ENCODE measurements around the gene FCHSD2.
"Not testable (repeated sequence)": the region's sequence is repeated elsewhere in the genome, so short reads cannot be mapped to it uniquely, and the experiment has no call there.

The FCHSD2 gene

DNA sequence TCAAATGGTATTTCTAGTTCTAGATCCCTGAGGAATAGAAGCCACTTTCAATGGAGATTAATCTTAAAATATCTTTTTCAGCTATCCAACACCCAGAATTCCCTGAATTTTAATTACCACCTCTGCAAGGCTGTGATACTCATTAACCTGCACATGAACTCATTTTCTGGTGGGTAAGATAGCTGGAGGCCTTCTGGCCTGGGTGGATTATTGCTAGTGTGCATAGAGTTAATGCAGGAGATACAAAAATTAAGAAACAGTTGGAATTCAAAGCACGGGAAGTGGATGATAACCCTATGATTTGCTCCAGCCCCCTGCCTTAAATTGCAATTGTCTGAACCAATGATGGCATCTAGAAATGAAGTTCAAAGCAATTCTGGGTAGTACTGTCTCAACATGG, 212.9 kb downstream of the FCHSD2 start:
- DNase-seq (ENCODE audit: low read depth, low spot score) = no peak

DNA sequence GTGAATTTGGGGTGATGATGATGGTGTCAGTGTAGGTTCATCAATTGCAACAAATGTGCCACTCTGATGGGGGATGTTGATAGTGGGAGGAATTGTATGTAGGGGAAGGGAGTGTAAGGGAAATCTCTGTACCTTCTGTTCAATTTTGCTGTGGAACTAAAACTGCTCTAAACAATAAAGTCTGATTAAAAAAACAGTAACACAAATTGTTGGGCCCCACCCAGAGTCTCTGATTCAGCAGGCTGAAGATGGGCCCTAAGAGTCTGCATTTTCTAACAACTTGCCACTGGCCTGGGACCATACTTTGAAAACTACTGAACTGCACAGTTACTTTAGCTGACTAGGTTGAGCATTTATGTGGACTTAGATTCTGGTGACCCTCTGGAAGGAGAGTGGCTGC, 214.7 kb downstream of the FCHSD2 start:
- DNase-seq (ENCODE audit: low read depth, low spot score) = no peak

DNA sequence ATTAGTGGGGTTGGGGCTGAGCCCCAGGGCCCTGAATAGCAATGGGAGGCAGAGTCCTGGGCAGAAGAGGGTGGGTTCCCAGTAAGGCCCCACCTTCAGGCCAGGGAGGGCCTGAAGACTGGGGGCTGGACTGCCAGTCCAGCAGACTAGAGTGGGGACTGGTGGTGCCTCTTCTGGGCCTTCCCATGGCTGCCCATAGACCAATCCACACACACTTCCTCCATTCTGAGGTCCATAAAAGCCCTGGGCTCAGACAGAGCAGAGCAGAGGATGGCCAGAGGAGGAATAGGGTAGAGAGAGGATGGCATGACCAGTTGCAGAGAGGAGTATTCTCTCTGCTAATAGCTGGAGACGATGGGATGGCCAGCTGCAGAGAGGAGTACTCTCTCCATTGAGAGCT, 216.0 kb downstream of the FCHSD2 start:
- DNase-seq (ENCODE audit: low read depth, low spot score) = no peak

DNA sequence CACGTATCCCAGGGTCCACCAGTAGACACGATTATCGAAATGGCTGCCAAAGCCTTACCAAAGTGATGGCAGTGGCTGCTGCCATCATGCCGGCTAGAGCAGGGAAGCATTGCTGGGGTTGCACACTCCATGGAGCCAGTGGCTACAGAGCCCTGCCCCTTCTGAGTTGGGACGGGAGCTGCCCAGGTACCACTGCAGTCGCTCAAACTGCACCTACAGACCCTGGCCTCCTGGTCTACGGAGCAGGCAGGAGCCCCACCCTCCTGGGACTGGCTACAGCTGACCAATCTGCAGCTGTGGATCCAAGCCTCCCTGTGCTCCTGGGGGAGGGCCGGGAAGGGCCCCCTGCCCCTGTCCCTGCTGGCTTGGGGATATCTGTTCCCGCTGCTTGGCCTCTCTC, 216.5 kb downstream of the FCHSD2 start:
- no peak for DNase-seq (ENCODE audit: low read depth, low spot score)

DNA sequence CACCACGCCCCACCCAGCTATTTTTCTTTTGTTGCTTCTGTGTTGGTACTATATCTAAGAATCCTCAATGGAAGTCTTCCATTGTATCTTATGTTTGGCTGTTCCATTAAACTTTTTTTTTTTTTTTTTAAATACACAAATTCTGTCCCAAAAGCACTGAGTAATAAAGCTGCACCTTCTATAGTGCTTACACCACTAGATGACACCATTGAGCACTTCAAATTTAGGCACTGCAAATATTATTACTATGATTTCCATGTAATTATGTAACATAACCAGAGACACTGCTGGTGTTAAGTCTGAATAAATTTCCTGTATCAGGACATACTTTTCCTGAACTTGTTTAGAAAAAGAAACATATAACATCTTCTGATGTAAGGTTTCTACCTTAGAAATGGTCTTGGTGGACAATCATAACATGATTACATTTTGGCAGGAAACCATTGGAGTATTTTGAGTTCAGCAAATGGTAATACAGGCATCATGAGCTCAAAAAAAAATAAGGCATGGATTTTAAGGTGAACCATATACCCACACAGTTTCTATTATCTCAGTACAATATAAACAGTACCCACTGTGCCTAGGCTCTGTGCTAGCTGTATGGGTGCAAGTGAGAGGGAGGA, 217.4 kb downstream of the FCHSD2 start:
- DNase-seq (ENCODE audit: low read depth, low spot score) = no peak

DNA sequence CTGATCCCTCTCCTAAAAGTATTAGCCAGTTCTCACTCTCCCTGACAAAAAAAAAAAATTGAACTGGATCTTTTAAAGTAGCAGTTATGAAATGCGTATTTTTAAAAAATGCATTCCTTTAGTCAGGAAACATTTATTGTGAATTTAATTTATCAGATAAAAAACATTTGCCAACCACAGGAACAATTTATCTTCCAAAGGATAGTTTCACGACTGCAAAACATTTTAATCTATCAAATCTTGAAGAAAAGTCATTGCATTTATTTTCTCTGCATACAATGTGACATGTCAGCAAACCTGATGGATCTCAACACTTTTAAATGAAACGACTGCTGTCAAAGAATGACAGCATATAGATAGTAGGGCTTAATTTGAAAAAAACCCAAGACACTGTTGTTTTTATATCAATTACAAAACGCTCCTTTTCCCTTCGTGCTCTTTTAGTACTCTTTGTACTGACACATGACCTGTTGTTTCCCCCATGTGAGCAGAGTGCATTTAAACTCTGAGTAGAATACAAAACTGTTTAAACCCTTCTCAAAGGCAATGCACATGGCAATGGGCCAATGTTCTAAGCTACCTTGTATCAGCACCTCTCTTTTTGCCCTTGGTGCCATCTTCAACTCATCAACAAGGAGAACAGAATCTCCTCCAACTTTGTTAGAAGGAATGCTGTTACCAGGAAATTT, 220.9 kb downstream of the FCHSD2 start:
- no peak for DNase-seq (ENCODE audit: low read depth, low spot score)

DNA sequence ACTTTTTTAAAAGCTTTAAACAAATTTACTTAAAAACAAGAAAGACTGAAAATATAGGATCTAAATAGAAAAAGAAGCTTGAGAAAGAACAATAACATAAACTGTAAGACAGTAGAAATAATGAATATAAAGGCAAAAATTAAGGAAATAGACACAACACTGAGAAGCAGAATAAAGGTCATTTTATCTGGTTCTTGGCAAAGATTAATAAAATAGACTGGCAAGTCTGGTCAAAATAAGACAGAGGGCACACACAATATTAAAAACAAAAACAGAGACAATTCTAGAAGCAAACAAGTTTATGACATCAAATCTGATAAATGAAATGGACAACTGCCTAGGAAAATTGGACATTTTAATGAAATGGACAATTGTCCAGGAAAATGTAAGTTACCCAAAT, 222.1 kb downstream of the FCHSD2 start:
- no peak for DNase-seq (ENCODE audit: low read depth, low spot score)

DNA sequence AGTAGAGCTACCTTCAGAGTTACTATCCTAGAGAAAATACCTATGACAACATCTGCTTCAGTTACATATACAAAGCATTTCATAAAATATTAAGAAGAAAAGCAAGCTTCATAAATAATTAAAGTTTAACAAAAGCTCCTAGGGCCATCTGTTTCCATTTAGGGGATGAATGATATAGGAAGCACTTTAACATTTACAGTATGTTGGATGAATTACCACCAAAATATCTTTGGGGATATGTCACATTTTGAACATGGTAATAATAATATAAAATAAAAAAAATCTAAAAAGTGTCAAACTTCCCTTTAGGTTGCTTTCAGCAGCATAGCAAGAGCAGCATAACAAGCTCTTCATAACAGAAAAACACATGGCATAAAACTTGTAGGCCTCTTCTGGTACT, 223.3 kb downstream of the FCHSD2 start:
- DNase-seq (ENCODE audit: low read depth, low spot score) = no peak

DNA sequence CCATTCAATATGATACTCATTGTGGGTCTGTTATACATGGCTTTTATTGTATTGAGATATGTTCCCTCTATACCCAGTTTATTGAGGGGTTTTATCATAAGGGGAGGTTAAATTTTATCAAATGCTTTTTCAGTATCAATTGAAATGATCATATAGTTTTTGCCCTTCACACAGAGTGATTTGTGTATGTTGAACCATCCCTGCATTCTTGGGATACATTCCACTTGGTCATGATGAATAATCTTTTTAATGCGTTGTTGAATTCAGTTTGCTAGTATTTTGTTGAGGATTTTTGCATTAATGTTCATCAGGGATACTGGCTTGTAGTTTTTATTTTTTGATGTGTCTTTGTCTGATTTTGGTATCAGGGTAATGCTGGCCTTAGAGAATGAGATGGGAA, 229.9 kb downstream of the FCHSD2 start:
- DNase-seq (ENCODE audit: low read depth, low spot score) = no peak

DNA sequence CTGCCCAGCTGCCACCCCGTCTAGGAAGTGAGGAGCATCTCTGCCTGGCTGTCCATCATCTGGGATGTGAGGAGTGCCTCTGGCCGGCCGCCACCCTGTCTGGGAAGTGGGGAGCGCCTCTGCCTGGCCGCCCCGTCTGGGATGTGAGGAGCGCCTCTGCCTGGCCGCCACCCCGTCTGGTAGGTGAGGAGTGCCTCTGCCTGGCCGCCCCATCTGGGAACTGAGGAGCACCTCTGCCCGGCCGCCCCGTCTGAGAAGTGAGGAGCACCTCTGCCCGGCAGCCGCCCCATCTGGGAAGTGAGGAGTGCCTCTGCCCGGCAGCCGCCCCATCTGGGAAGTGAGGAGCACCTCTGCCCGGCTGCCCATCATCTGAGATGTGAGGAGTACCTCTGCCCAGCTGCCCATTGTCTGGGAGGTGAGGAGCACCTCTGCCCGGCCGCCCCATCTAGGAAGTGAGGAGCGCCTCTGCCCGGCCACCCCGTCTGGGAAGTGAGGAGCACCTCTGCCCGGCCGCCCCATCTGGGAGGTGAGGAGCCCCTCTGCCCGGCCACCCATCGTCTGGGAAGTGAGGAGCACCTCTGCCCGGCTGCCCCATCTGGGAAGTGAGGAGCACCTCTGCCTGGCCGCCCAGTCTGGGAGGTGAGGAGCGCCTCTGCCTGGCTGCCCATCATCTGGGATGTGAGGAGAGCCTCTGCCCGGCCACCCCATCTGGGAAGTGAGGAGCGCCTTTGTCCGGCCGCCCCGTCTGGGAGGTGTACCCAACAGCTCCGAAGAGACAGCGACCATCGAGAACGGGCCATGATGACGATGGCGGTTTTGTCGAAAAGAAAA, 232.3 kb downstream of the FCHSD2 start:
- not testable (repeated sequence) for DNase-seq (ENCODE audit: low read depth, low spot score)

DNA sequence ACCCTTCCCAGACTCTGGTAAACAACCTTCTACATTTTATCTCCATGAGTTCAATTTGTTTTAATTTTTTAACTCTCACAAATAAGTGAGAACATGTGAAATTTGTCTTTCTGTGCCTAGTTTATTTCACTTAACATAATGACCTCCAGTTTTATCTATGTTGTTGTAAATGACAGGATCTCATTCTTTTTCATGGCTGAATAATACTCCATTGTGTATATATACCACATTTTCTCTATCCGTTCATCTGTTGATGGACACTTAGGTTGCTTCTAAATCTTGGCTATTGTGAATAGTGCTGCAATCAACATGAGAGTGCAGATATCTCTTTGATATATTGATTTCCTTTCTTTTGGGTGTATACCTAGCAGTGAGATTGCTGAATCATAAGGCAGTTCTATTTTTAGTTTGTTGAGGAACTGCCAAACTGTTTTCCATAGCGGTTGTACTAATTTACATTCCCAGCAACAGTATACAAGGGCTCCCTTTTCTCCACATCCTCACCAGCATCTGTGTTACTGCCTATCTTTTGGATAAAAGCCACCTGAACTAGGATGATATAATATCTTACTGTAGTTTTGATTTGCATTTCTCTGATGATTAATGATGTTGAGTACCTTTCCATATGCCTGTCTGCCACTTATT, 234.0 kb downstream of the FCHSD2 start:
- DNase-seq (ENCODE audit: low read depth, low spot score) = no peak

DNA sequence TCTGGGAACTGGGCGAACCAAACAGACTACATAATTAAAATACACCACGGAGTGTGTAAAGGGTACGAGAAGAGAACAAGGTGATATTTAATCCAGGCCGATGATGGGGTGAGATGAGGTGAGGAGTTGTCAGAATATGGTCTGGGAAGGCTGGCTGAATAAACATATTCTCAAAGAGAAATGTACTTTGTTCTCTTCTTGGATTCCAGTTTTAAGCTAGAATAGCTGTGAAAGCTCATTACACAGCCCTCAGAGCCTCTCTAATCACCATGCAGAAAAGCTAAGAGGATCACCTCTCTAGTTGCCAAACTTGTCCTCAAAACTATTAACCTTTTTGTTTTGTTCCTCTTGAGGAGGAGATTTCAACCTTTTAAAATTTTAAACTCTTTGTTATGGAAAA, 238.1 kb downstream of the FCHSD2 start:
- DNase-seq (ENCODE audit: low read depth, low spot score) = no peak

DNA sequence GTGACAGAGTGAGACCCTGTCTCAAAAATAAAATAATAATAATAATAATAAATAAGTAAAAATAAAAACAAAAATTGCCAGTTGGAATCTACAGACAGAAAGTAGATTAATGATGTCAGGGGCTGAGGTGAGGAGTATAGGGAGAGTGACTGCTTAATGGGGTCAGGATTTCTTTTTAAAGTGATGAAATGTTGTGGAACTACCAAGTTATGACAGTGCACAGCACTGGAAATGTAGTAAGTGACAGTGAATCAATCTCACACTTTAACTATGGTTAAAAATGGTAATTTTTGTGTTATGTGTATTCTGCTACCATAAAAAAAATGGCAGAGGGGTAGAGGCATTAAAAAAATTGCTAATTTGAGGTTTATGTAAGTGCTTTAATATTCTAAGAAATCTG, 240.7 kb downstream of the FCHSD2 start:
- DNase-seq (ENCODE audit: low read depth, low spot score) = no peak

DNA sequence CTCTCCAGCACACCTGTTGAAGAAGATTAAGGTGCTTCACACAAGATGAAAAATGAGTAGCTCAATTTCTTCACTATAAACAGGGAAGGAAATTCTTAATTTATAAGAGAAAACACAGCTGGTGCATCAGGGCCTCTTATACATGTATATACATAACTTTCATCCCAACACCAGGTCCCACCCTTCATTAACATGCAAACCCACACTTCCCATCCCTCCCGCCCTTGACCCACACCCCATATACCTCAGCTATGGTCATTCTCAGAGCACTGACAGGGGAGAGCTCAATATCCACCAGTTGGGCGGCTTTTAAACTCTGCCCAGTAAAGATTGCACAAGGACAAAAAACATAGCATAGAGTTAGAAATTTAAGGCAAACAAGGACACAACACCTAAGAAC, 242.1 kb downstream of the FCHSD2 start:
- no peak for DNase-seq (ENCODE audit: low read depth, low spot score)

DNA sequence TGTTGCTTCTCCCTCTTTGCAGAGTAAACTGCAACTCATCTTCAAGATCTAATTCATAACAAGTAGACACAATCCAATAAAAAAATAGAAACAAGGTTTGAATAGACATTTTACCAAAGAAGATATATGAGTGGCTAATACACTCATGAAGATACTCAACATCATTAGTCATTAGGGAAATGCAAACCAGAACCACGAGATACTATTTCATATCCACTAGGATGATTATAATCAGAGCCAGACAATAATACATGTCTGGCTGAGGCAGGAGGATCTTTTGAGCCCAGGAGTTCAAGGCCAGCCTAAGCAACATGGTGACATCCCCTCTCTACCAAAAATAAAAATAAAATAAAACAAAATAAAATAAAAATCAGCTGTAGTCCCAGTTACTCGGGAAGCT, 242.9 kb downstream of the FCHSD2 start:
- DNase-seq (ENCODE audit: low read depth, low spot score) = no peak

DNA sequence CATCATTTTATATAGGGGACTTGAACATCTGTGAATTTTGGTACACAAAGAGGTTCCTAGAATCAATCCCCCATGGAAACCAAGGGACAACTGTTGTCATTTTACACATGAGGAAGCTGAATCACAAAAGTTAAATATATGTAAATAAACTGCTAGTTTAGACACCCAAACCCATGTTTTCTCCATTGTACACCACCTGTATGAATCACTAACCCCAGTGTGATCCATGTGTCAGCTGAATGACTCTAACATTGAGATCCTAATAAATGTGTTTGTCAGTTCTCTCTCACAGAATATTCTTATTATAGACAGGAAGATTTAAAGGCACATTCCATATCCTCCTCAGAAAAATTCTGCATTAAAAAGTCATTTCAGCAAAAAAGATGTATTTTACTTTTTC, 244.6 kb downstream of the FCHSD2 start:
- no peak for DNase-seq (ENCODE audit: low read depth, low spot score)

DNA sequence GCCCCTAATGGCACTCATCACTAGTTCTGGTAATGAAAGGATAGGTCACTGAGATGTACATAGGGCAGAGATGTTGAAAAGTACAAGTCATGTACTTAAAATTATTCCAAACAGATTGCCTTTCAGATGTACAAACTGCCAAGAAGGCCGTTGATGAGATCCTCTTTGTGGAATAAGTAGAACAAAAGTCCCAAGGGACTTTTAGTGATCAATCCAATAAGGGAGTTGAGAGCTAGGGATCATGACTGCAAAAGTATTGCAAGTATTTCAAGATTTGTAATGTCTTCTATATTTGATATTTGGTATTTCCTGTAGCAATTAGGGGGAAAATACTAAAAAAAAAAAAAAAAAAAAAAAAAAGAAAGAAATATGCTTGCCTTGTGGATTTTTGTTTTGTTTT, 245.7 kb downstream of the FCHSD2 start:
- no peak for DNase-seq (ENCODE audit: low read depth, low spot score)

DNA sequence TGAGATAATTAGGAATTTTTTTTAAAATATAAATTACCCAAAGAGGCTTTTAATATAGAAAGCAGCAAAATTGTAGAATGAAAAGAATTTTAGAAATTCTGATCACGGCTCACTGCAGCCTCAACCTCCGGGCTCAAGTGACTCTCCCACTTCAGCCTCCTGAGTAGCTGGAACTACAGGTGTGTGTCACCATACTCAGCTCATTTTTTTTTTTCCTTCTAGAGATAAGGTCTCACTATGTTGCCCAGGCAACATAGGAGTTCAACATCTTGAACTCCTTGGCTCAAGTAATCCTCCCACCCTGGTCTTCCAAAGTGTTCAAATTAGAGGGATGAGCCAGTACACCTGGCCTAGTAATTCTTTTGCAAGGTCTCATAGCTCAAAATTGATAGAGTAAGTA, 251.2 kb downstream of the FCHSD2 start:
- no peak for DNase-seq (ENCODE audit: low read depth, low spot score)

DNA sequence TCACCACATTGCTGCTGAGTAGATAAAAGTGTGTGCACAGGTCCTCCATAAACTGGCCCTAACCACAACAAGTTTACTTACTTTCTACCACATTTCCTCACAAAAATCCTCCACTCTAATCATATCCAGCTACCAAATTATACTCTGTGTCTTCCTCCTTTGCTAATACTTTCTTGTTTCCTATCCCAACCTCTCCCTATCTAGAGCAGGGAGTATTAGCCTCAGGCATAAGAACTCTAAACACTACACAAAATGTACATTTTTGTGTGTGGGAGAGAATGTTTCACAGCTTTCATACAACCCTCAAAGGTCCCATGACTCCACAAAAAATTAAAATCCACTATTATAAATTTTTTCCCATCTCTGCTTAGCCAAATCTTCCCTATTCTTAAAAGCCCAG, 255.5 kb downstream of the FCHSD2 start:
- DNase-seq (ENCODE audit: low read depth, low spot score) = no peak

DNA sequence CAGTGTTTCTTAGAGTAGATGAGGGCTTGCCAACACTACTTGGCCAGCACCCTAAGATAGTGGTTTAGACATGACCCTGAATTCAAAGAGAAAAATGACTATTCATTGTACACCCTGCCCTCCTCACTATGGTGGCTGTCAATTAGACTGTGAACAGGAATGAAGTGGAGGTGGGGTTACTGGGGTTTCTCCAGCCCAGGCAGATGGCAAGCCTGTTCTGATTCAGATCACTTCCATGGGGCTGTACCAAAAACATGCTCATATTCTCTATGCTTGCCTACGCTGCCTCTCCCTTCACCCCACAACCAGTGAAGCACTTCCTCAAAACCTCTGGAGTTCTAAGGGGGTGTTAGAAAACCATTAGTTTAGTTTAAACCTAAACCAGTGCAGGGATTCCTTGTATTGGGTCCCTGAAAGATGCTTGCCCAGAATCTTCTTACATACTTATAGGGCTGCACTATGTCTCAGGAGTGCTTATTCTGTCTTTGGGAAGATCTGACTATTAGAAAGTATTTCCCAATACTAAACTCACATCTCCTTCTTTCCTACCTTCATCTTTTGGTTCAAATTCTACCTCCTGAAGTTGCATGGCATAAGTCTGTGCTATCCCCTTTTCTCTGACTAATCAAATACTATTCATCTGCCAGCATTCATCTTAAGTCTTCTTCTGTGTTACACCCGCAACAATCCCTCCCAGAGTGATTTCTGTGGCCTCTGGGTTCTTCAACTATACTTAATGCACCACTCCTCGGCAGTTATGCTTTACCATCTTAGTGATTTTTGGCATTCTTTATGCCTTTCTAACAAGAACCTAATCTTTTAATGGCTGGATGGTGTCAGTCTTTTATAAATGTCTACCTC, 256.1 kb downstream of the FCHSD2 start:
- no peak for DNase-seq (ENCODE audit: low read depth, low spot score)

DNA sequence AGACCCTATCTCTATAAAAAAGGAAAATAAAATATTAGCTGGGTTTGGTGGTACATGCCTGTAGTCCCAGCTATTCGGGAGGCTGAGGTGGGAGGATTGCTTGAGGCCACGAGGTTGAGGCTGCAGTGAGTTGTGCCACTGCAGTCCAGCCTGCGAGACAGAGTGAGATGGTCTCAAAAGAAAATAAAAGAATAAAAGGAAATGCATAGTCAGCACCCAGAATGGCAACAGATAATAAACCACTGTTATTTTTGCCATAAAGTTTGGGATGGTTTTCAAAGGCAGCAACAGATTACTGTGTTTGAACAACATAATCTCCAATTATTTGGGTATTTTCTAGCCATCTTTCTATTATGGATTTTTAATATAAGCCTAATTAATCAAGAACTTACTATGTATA, 266.0 kb downstream of the FCHSD2 start:
- no peak for DNase-seq (ENCODE audit: low read depth, low spot score)
